HG02981 (cell line): ENCODE data around the gene SPATS1.
"Not testable (repeated sequence)": the region's sequence is repeated elsewhere in the genome, so short reads cannot be mapped to it uniquely, and the experiment has no call there.

Experiments used
- ATAC-seq: cut with Tn5 transposase; IDR thresholded peaks from one replicate; pipeline ENCODE4 v1.9.1; 2021; ENCODE audit warnings: mild to moderate bottlenecking, moderate library complexity; ENCODE audit not compliant: unreplicated experiment

The SPATS1 gene

DNA sequence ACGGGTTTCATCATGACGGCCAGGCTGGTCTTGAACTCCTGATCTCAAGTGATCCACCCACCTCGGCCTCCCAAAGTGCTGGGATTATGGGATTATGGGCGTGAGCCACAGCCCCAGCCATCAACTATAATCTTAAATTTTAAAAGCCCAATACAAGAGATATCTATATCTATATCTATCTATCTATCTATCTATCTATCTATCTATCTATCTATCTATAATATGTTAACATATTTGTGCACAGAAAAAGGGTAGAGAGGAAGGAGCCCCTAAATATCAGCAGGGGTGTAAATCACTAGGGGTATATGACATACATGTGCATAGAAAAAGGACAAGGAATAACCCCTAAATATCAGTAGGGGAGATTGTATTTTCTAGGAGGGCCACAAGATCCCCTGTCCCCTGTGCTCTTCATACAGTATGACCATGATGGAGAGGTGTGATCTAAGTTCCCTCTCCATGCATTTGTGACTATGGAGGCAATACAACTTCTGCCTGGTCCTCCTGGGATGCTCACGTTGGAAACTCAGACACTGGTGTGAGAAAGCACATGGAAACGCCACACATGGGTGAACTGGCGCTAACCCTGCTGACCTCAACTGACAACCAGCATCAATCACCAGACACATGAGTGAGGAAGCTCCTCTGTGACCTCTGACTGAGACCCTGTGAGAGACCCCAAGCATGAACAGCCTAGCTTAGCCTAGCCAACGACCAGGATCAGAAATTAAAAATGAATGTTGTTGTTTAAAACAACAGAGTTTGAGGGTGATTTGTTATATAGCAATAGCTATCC lies 1.2 kb upstream of the SPATS1 start:
- ATAC-seq, result no peak

- ATAC-seq, result no peak
Observed at GRCh38 chr6:44342052-44342451, 398 bp upstream of the SPATS1 start.

- ATAC-seq, result not testable (repeated sequence)
Observed at GRCh38 chr6:44346818-44347217, 4.4 kb downstream of the SPATS1 start.

DNA sequence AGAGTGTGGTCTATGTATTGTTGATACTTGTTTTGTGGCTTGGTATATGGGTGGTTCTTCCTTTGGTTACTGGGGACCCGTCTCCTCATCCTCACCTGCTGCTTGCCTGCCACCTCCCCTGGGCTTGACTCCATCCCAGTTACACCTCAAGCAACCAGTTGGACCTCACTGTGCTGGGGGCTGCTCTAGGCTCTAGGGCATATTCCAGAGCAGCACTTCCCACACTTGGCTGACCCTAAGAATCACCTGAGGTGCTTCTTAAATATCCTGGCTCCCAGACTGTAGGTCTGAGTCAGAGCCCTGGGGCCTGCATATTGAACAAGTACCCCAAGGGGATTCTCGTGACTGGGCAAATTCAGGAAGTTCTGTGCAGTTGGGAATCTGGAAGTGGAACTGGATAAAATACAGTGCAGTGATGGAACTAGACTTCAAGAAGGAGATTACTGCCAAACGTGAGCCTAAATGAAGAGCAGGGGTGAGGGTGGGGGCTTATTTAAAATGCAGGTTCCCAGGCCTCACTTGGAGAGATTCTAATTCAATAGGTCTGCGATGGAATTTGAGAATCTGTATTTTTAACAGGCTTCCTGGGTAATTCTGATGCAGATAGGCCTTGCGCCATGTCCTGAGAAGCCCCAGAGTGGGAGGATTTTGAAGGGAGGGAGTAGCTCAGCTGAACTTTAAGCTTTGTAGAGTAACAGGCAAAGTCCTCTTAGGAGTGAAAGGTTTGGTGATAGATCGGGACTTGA lies 7.6 kb downstream of the SPATS1 start:
- no peak for ATAC-seq

- not testable (repeated sequence) for ATAC-seq
Observed at GRCh38 chr6:44350650-44350994, 8.2 kb downstream of the SPATS1 start.

GRCh38 chr6:44352259-44352658 lies 9.8 kb downstream of the SPATS1 start:
- ATAC-seq, result no peak

DNA sequence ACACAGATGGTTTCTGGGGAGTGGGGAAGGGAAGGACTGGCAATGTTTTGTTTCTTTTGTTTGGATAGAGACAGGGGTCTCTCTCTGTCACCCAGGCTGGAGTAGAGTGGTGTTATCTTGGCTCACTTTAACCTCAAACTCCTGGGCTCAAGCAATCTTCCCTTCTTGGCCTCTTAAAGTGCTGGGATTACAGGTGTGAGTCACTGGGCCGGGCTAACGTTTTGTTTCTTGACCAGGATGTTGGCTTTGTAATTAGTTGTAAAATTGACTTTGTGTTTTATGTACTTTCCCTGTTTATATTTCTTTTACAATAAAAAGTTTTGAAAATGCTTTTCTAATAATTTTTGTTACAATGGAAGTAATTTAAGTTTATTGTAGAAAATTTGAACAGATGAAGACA lies 10.9 kb downstream of the SPATS1 start:
- no peak for ATAC-seq

- no peak for ATAC-seq
Observed at GRCh38 chr6:44355640-44356039, 13.2 kb downstream of the SPATS1 start.

- ATAC-seq, result no peak
Observed at GRCh38 chr6:44356487-44356886, 14.0 kb downstream of the SPATS1 start.

GRCh38 chr6:44359973-44360372 lies 17.5 kb downstream of the SPATS1 start:
- no peak for ATAC-seq

DNA sequence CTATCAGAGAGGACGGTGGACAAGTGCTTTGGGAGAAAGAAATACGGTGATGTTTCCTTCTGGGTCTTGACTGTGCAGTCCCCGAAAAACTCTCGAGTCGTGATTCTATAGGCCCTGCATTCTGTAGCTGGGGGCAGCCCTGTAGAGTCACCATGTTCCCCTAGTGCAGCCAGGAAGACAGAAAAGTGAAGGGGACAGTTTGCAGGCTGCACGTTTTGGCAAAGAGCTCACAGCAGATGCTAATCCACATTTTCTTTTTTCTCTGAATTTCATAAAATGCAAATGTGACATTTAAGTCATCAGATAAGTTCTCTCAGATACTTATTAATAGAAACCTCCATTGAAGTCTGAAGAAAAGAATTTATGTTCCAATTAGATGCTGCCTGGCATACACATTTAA lies 19.5 kb downstream of the SPATS1 start:
- ATAC-seq, result no peak

DNA sequence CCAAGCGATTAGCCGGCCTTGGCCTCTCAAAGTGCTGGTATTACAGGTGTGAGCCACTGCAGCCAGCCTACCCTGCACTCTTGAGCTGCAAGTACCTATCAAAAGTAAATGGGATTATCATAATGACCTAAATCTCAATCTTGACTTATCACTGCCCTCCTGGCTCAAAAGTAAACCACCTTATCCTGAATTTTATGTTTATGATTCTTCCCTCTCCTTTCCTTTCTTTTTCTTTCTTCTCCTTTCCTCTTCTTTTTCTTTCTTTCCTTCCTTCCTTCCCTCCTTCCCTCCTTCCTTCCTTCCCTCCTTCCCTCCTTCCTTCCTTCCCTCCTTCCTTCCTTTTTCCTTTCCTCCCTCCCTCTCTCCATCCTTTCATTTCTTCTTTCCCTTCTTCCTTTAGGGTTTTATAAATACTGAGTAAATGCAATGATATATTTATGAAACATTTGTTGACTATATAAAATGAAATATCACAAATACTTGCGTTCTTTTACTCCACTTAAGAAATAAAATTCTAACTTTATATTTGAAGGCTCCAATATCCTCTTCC lies 21.0 kb downstream of the SPATS1 start:
- no peak for ATAC-seq

DNA sequence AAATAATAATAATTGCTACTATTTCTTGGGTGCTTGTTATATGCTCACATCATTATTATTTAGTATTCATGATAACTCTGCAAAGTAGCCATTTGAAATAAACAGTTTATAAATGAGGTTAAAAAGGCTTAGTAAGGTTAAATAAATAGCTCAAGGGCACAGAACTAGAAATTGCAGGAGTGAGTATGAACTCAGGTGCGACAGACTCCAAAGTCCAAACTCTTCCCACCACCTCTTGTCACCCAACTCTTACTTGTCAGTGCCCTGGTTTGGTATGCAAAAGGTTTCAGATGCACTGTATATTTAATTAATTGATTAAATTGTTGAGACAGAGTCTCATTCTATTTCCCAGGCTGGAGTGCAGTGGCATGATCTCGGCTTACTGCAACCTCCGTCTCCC lies 24.3 kb downstream of the SPATS1 start:
- ATAC-seq, result no peak

DNA sequence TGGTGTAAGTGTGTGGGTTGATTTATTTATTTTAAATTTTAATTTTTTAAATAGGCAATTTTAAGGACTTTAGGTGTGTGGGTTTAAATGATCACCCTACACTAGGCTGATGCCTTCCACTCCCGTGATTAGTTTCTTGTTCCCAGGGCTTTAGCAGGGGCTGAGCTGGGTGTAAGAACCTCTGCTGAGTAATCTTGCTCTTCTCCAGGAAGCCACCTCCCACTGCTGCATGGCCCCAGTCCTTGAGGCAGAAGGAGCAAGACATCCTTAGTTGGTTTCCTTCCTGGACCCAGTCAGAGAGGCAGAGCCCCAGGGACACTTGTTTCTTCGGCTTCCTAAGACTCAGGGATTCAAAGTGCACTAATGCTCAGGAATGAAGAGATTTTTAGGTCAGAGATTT lies 25.2 kb downstream of the SPATS1 start:
- ATAC-seq, result no peak

- ATAC-seq, result no peak
Observed at GRCh38 chr6:44373051-44373450, 30.6 kb downstream of the SPATS1 start.

DNA sequence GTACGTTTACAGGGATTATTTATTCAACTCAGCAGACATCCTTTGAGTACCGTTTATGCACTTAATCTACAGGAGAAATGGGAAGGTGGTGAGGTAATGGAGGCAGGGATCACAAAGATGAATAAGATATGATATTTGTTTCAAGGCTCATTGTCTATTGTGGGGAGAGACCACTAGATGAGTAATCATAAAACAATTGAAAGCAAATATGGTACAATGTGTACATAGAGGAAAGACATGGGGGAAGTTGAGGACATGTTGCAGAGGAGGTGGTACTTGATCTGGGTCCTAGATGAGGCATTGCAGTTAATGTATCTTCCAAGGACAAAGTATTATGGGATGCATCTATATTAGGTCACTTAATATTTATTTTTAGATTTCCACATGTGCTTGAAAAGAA lies 31.3 kb downstream of the SPATS1 start:
- no peak for ATAC-seq

DNA sequence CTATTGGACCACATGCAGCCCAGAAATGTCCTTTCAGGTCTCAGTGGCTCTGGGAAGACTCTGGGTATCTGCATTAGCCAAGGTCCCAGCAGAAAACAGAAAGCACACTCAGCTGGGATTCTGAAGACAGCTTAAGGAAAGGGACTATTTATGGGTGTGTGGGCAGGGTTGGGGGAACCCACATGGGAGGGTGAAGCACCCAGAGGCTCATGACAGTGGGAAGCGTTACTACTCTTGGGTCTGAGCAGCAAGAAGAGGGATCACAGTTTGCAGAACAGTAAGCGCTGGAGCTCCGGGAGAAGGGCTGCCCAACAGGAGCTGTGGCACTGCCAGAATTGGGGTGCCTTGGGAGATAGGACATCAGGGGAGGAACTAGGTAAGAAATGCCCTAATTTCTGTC lies 32.6 kb downstream of the SPATS1 start:
- ATAC-seq, result no peak

- no peak for ATAC-seq
Observed at GRCh38 chr6:44377484-44377883, 35.0 kb downstream of the SPATS1 start.

DNA sequence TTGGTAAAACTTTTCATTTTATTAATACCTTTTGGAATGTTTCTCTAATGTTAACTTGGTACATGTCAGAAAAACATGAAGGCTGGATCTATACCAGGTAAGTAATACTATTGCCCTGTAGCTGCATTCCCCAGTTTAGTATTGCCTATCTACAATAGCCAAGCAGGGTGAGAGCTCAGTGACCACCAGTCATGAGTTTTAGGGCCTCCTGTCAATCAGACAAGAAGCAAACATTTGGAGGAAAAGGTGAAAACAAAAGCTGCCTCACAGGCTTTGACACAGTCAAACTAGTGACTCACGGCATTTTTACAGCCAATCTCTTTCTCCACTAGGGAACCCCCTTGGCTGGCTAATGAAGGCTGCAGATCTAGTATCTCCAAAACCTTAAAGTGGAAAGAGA lies 35.5 kb downstream of the SPATS1 start:
- no peak for ATAC-seq

- no peak for ATAC-seq
Observed at GRCh38 chr6:44381739-44382138, 39.3 kb downstream of the SPATS1 start.

DNA sequence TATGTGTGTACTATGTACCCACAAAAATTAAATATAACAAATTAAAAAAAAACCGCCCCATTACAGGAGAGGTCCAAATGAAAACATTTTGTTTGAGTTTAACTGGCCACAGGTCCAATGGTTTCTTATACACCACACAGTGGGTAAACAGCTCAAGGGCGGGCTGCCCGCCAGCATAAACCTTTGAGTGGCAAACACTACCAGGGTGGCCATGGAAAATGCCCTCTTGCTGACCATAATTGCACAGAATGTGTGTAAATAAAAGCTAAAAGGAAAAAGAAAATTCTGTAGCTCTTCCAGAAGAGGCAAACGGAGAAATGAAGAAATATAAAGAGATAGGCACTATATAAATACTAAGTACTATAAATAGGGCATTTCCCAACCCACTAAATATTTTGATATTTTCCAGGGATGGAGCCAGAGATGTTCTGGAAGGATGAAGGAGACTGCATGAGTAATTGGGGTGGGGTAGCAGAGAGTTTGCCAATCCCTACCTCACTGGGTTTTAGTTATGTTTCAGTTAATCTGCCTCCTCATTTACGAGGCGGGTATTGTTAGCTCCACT lies 44.0 kb downstream of the SPATS1 start:
- no peak for ATAC-seq

DNA sequence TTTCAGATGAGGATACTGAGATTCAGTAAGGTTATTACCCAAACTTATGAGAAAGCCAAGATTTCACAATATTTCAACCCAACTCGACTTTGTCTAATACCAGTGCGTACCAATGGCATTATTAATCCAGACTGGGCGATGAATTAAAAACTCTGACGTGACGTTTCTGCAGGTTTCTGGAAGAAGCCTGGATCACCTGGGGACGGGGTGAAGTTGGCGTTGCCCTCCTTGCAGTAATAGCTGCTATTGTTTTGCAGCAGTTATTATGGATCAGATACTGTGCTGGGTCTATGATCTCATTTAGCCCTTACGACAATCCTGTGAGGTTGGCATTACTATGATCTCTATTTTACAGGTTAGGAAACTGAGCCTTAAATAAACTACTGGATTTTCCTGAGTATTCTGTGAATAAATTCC lies 44.5 kb downstream of the SPATS1 start:
- no peak for ATAC-seq
